K562 (cell line): ENCODE data around the gene ZEB2. TPM values are rescaled to one million over a fixed set of nuclear protein-coding genes. Genes with fewer than 3 reads are reported as not detected.
A peak's percentile ranks its signal among the peaks of the same experiment; 100 is the strongest.

Experiments
- FOXM1 ChIP-seq, 2 experiments: fragments of 450-650 bp in 1 of 2; sonication (generic) in 1 of 2; formaldehyde crosslinking in 1 of 2; IDR thresholded peaks; 2 replicates each; pipeline versions ENCODE4 v1.6.1 to v1.9.0; 2017 to 2022; ENCODE audit warnings: low read depth in 2 of 2, mild to moderate bottlenecking in 2 of 2, missing genetic modification reagents in 1 of 2, moderate library complexity in 1 of 2
- FOXP1 ChIP-seq: sonication (generic); formaldehyde crosslinking; IDR thresholded peaks from 2 replicates; pipeline ENCODE4 v1.8.0; 2022; ENCODE audit warnings: mild to moderate bottlenecking, missing genetic modification reagents
- KAT7 ChIP-seq: sonication (generic); formaldehyde crosslinking; IDR thresholded peaks from 2 replicates; pipeline ENCODE4 v1.8.0; 2022; ENCODE audit warnings: missing genetic modification reagents, mild to moderate bottlenecking, borderline replicate concordance
- MAX ChIP-seq: sonication (generic); formaldehyde crosslinking; IDR thresholded peaks from 2 replicates; pipeline ENCODE4 v1.9.0; 2022; ENCODE audit warnings: mild to moderate bottlenecking, missing genetic modification reagents
- RBBP5 ChIP-seq: fragments of 200-600 bp; sonication (generic); IDR thresholded peaks from 2 replicates; pipeline ENCODE4 v1.6.1; 2012; ENCODE audit warnings: borderline replicate concordance, mild to moderate bottlenecking, low read length, control low read depth, inconsistent platforms; ENCODE audit not compliant: insufficient read depth, poor library complexity, severe bottlenecking
- SNIP1 ChIP-seq: fragments of 450-650 bp; IDR thresholded peaks from 2 replicates; pipeline ENCODE4 v1.7.1; 2017; ENCODE audit warnings: low read depth, mild to moderate bottlenecking
- TRIM24 ChIP-seq, 2 experiments: fragments of 450-650 bp; IDR thresholded peaks; 2 replicates each; pipeline ENCODE4 v1.6.1; 2016
- YY1 ChIP-seq, 3 experiments: IDR thresholded peaks; 2 replicates each; pipeline ENCODE4 v1.6.1; 2011; ENCODE audit warnings: low read length in 2 of 3, mild to moderate bottlenecking in 2 of 3, moderate library complexity in 2 of 3, borderline replicate concordance in 1 of 3, control low read depth in 1 of 3, low read depth in 1 of 3; ENCODE audit not compliant: insufficient read depth in 3 of 3, insufficient replicate concordance in 2 of 3, control insufficient read depth in 1 of 3, insufficient read length in 1 of 3; ENCODE audit errors: extremely low read depth in 1 of 3
- ZBTB11 ChIP-seq, 3 experiments: fragments of 200-800 bp in 1 of 3; fragments of 250-450 bp in 1 of 3; fragments of 450-650 bp in 1 of 3; sonication (Bioruptor Pico) in 1 of 3; sonication (Bioruptor generic) in 1 of 3; formaldehyde crosslinking in 1 of 3; IDR thresholded peaks; 2 replicates each; pipeline versions ENCODE4 v1.6.1 to v1.8.0; 2016 to 2022; ENCODE audit warnings: mild to moderate bottlenecking in 2 of 3, missing genetic modification characterization in 2 of 3, missing compliant biosample characterization in 1 of 3, moderate library complexity in 1 of 3
- ZEB2 ChIP-seq: fragments of 450-650 bp; IDR thresholded peaks from 2 replicates; pipeline ENCODE4 v1.6.1; 2016
- ZNF384 ChIP-seq: IDR thresholded peaks from 2 replicates; pipeline ENCODE4 v1.6.1; 2012; ENCODE audit warnings: low read depth, low read length, improper control_type of control experiment
- ZNF79 ChIP-seq: fragments of 250-450 bp; sonication (Bioruptor Pico); IDR thresholded peaks from 2 replicates; pipeline ENCODE4 v1.4.0; 2020; ENCODE audit warnings: low read depth, mild to moderate bottlenecking, moderate library complexity
- polyA plus RNA-seq, 8 experiments: library from polyadenylated mRNA; depleted of rRNA in 4 of 8; stranded (reverse) in 5 of 8; unstranded in 3 of 8; fragments of >200 nt; fragmentation: Nextera tagmentation in 2 of 8; fragmentation: Illumina TruSeq in 1 of 8; extraction: Ambion mirVana in 2 of 8; extraction: Trizol in 1 of 8; gene quantifications; 2 replicates each; pipeline versions ENCODE4 v1.2.1 to v1.2.3, GENCODE V29; 2011 to 2014; ENCODE audit warnings: inconsistent platforms in 1 of 8, missing spikeins in 1 of 8
- total RNA-seq, 7 experiments: library from RNA; depleted of rRNA in 6 of 7; stranded (reverse); fragments of >200 nt in 6 of 7; fragmentation: Illumina TruSeq in 2 of 7; extraction: Trizol in 2 of 7; gene quantifications; 2 replicates each; pipeline versions ENCODE4 v1.2.1 to v1.2.3, GENCODE V29; 2011 to 2021; ENCODE audit warnings: low replicate concordance in 1 of 7
- TF ChIP-seq, protein P1 (sequence below): fragments of 450-650 bp; formaldehyde crosslinking; IDR thresholded peaks from 2 replicates; pipeline ENCODE4 v1.4.0; 2020; ENCODE audit warnings: mild to moderate bottlenecking
- TF ChIP-seq, protein P2 (sequence below): fragments of 200-800 bp; sonication (Bioruptor generic); IDR thresholded peaks from 2 replicates; pipeline ENCODE4 v1.6.1; 2017; ENCODE audit warnings: missing genetic modification characterization, missing compliant biosample characterization

The ZEB2 gene
- total and polyA plus RNA-seq, 9 of the 15 experiments (the other 6 are each of a cell fraction or from before 2014, with no cell fraction given), result 15.1 to 113 (median 72.3) TPM

- 0 out of 2 replicates have a peak, but pooled peaks have one; percentile 19 for TF ChIP-seq SNIP1
- peak; percentile 98 for TF ChIP-seq ZNF384
- peak; percentile 64; the same call in 1 of the 2 replicates for TF ChIP-seq FOXP1
- peak; percentile 28; the same call in 1 of the 2 replicates for TF ChIP-seq MAX (CRISPR knock-in tag)
- TF ChIP-seq ZEB2, result peak; percentile 73; the same call in 1 of the 2 replicates
- peak; percentile 76; the same call in 1 of the 2 replicates for TF ChIP-seq KAT7
- peak; percentile 84 for TF ChIP-seq FOXM1 (IDR thresholded peaks at IDR 0.05; ENCODE audit: low read depth)
- TF ChIP-seq FOXM1 (CRISPR knock-in tag; IDR thresholded peaks at IDR 0.05; ENCODE audit: low read depth), result no peak
- peak in 2 of 3 experiments; percentile 26 to 81 for TF ChIP-seq YY1 (IDR thresholded peaks at IDR 0.05; ENCODE audit: borderline replicate concordance in 1 of 3, control insufficient read depth in 1 of 3, extremely low read depth in 1 of 3, insufficient read depth in 3 of 3, insufficient read length in 1 of 3, insufficient replicate concordance in 2 of 3, low read depth in 1 of 3, low read length in 2 of 3)
- peak in 1 of 2 experiments; percentile 61; a peak in 2 of 4 replicates for TF ChIP-seq TRIM24 (IDR thresholded peaks at IDR 0.05)
- no peak for TF ChIP-seq ZNF79 (CRISPR knock-in tag)
- TF ChIP-seq ZBTB11 (CRISPR knock-in tag; IDR thresholded peaks at IDR 0.05), result peak in 2 of 3 experiments; percentile 52 to 95; a peak in 3 of 6 replicates
- TF ChIP-seq, protein P1, sequence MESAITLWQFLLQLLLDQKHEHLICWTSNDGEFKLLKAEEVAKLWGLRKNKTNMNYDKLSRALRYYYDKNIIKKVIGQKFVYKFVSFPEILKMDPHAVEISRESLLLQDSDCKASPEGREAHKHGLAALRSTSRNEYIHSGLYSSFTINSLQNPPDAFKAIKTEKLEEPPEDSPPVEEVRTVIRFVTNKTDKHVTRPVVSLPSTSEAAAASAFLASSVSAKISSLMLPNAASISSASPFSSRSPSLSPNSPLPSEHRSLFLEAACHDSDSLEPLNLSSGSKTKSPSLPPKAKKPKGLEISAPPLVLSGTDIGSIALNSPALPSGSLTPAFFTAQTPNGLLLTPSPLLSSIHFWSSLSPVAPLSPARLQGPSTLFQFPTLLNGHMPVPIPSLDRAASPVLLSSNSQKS, result no peak
- TF ChIP-seq, protein P2, sequence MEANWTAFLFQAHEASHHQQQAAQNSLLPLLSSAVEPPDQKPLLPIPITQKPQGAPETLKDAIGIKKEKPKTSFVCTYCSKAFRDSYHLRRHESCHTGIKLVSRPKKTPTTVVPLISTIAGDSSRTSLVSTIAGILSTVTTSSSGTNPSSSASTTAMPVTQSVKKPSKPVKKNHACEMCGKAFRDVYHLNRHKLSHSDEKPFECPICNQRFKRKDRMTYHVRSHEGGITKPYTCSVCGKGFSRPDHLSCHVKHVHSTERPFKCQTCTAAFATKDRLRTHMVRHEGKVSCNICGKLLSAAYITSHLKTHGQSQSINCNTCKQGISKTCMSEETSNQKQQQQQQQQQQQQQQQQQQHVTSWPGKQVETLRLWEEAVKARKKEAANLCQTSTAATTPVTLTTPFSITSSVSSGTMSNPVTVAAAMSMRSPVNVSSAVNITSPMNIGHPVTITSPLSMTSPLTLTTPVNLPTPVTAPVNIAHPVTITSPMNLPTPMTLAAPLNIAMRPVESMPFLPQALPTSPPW (CRISPR knock-in tag), result peak; percentile 97
- TF ChIP-seq RBBP5, result peak; percentile 76
These were observed at the start of gene ZEB2 (continued) for GRCh38 chr2:144519934-144520731.
